NB4 (cell line): ENCODE results near the gene KRAS.

Source experiments
- DNase-seq: peaks from one replicate; pipeline ENCODE4 v3.0.0; 2010; ENCODE audit warnings: low read depth
- H3K4me3 ChIP-seq: one replicate; pipeline ENCODE4 v1.5.1; 2011; ENCODE audit warnings: mild to moderate bottlenecking, low read depth, low read length, moderate library complexity
- CTCF ChIP-seq: IDR thresholded peaks from one replicate; pipeline ENCODE4 v1.5.1; 2012; ENCODE audit warnings: low read depth, low read length
- MAX ChIP-seq: IDR thresholded peaks from 2 replicates; pipeline ENCODE4 v1.6.1; 2011; ENCODE audit warnings: low read depth, low read length
- MYC ChIP-seq: IDR thresholded peaks from 2 replicates; pipeline ENCODE4 v1.6.1; 2011; ENCODE audit warnings: low read depth, low read length
- POLR2A ChIP-seq: IDR thresholded peaks from 2 replicates; pipeline ENCODE4 v1.6.1; 2011; ENCODE audit warnings: mild to moderate bottlenecking; ENCODE audit not compliant: insufficient read length; ENCODE audit errors: extremely low read depth

Gene KRAS

DNA sequence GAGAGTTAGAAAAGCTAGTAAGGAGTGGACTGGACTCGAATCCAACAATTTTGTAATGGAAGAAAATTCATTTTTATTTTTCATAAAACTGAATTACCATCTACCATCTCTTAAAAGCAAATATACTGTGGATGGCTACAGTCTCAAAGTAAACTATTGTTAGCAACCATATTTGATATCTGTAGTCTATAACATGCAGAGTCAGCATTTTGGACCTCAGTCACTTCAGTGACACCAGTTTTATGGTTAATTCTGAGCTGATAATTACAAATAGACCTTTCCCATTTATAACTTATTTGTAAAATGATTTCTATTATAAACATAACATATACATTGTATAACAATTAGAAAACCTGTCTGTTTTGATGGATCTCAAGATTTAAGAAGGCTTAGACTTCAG, 2.0 kb downstream of the KRAS start:
- DNase-seq, result no peak
- TF ChIP-seq MAX (no peak), MYC (no peak), CTCF (no peak), POLR2A (no peak)
- no peak overlapping the region for H3K4me3 ChIP-seq

- no peak for DNase-seq
- no peak overlapping the region for H3K4me3 ChIP-seq
- no peak for TF ChIP-seq CTCF
- no peak for TF ChIP-seq POLR2A
- TF ChIP-seq MYC, result no peak
- no peak for TF ChIP-seq MAX
Measured at GRCh38 chr12:25248137-25248536, 2.6 kb downstream of the KRAS start.

DNA sequence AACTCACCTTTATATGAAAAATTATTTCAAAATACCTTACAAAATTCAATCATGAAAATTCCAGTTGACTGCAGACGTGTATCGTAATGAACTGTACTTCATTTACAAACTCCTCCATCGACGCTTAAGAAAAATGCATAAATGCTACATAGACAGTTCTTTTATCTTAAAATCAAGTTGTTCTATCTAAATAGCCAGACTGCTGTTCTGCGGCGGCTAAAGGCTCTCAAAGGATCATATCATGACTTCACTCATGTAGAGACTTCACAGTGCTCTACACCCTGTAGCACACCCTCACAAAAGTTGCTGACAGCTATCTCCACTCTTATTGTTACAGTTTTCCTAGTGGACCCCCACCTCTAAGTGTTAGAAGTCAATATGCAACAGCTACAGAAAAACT, 5.2 kb downstream of the KRAS start:
- TF ChIP-seq MYC (no peak), CTCF (no peak), POLR2A (no peak), MAX (no peak)
- no peak overlapping the region for H3K4me3 ChIP-seq
- DNase-seq, result no peak

DNA sequence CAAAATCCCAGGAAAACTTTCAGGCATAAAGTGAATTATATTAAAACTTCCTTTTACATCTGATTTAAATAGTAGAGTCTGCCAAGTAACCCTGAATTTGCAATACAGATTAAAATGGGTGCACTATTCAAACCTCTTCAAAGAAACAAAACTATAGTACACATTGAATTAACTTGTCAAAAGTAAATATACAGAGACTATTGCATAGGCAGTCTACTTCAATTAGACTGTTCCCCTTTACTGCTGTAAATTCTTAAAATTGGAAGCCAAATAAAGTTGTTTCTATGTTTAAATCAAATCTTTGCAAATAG, 7.1 kb downstream of the KRAS start:
- no peak for TF ChIP-seq POLR2A
- TF ChIP-seq MAX, result no peak
- TF ChIP-seq MYC, result no peak
- no peak for TF ChIP-seq CTCF
- DNase-seq, result no peak
- H3K4me3 ChIP-seq, result no peak overlapping the region

DNA sequence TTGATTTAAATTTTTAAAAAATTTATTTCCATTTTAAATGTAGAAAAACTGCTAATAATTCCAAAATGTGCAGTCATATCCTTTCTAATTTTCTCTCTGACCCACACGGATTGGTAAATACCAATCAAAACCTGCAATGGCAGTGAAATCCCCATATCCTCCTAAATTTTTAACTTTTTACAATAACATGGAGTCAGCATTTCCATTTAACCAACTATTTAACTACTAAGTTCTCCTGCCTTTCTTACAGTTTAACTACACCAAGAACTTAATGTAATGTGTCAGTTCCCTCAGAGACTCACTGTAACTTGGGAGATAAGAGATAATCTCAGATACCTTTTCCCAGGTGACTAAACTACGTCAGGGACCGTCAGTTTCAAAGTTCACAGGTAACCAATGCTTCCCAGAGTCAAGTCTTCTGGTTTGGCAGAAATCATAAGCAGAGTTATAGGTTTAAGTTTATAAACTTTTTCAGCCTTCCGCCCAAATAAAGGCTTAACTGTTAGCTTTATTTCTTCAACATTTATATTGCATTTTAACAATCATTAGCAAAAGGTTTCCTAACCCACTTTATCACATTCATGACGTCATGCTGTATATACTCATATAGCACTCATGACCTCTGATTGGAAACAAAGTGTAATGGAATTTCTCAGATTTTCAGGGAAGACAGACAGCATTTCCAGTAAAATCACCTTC, 7.6 kb downstream of the KRAS start:
- TF ChIP-seq POLR2A (no peak), MYC (no peak), MAX (no peak), CTCF (no peak)
- no peak for DNase-seq
- H3K4me3 ChIP-seq, result no peak overlapping the region
